ENCODE data around the gene DAPL1. TPM values are rescaled to one million over a fixed set of nuclear protein-coding genes. Genes with fewer than 3 reads are reported as not detected.

DAPL1 gene
- total RNA-seq, 1 experiment from 2014 or later, result not detected

DNA sequence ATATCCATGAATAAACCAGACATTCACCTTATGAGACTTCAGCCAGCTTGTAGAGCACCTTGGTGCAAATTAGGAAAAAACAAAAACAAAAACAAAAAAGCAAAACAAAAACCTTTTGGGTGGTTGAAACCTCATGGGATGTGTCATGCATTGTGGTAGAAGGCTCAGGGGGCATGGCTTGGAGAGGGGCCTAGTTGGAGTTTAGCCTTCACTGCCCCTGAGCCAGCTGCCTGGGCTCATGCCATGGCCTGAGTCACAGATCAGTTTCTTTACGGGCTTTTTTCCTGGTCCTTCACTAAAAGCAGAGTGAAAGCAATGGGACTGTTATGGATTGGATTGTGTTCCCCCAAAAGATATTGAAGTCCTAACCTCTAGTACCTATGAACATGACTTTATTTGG, 22.0 kb upstream of the DAPL1 start:
- CTCF ChIA-PET, result no interaction called here
- no peak overlapping the region for H2AFZ ChIP-seq
- no peaks in the 10 kb centered on the region for H3K36me3 ChIP-seq (ENCODE audit: low read depth)
- no TSS peak for BruUV-seq (replicated peaks)
- H3F3A ChIP-seq (ENCODE audit: insufficient read depth, low read depth), result no peaks in the 10 kb centered on the region
- intact Hi-C loops (cut with micrococcal nuclease; ENCODE audit: unreplicated experiment), result no loop called here
- no peaks in the 10 kb centered on the region; the same call in 1 of the 2 replicates for H3K4me1 ChIP-seq (replicated peaks; ENCODE audit: insufficient read depth)
- no peak for DNase-seq
- no peaks in the 10 kb centered on the region for H4K20me1 ChIP-seq (ENCODE audit: insufficient read depth)
- H3K4me2 ChIP-seq, result no peak overlapping the region
- H3K9me3 ChIP-seq (ENCODE audit: insufficient read depth, low read depth), result no peaks in the 10 kb centered on the region
- TF ChIP-seq EZH2 (IDR thresholded peaks at IDR 0.05; ENCODE audit: low read depth), result no peak
- TF ChIP-seq, protein P1, sequence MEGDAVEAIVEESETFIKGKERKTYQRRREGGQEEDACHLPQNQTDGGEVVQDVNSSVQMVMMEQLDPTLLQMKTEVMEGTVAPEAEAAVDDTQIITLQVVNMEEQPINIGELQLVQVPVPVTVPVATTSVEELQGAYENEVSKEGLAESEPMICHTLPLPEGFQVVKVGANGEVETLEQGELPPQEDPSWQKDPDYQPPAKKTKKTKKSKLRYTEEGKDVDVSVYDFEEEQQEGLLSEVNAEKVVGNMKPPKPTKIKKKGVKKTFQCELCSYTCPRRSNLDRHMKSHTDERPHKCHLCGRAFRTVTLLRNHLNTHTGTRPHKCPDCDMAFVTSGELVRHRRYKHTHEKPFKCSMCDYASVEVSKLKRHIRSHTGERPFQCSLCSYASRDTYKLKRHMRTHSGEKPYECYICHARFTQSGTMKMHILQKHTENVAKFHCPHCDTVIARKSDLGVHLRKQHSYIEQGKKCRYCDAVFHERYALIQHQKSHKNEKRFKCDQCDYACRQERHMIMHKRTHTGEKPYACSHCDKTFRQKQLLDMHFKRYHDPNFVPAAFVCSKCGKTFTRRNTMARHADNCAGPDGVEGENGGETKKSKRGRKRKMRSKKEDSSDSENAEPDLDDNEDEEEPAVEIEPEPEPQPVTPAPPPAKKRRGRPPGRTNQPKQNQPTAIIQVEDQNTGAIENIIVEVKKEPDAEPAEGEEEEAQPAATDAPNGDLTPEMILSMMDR (conservative IDR thresholded peaks at IDR 0.05), result no peak
- no peak overlapping the region for H3K27ac ChIP-seq
- no peaks in the 10 kb centered on the region for H3K79me2 ChIP-seq (ENCODE audit: low read depth)
- H3K27me3 ChIP-seq (ENCODE audit: insufficient read depth, low read depth), result no peaks in the 10 kb centered on the region
- POLR2A ChIA-PET (ENCODE audit: unreplicated experiment), result no interaction called here
- H3K4me3 ChIP-seq, result no peak overlapping the region
- no peaks in the 10 kb centered on the region for H3K9me2 ChIP-seq (ENCODE audit: insufficient read depth)

DNA sequence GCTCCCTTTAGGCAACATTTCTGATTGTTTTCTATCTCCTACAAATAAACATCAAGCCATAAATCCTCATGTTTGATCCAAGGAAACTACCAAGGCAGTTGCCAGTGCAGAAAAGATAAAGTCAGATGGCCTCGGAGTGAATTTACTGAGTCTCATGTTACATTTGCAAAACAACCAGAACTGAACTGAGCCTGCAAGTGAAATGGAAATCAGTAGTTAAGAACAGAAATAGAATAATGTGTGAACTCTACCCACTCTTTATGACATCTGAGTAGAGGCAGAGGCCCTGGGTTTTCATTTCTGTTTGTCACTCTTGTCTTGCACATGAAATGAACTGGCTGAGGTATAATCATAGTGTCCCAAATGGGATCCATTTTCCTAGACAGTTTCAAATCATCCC, 20.4 kb upstream of the DAPL1 start:
- Histone ChIP-seq H2AFZ (no peak overlapping the region), H3K9me2 (ENCODE audit: insufficient read depth) (no peaks in the 10 kb centered on the region), H3K4me3 (no peak overlapping the region), H3K9me3 (ENCODE audit: insufficient read depth, low read depth) (no peaks in the 10 kb centered on the region), H3K4me1 (replicated peaks; ENCODE audit: insufficient read depth) (no peaks in the 10 kb centered on the region; the same call in 1 of the 2 replicates), H3K36me3 (ENCODE audit: low read depth) (no peaks in the 10 kb centered on the region), H3K79me2 (ENCODE audit: low read depth) (no peaks in the 10 kb centered on the region), H3K27ac (no peak overlapping the region), H4K20me1 (ENCODE audit: insufficient read depth) (no peaks in the 10 kb centered on the region), H3K4me2 (no peak overlapping the region), H3K27me3 (ENCODE audit: insufficient read depth, low read depth) (no peaks in the 10 kb centered on the region), H3F3A (ENCODE audit: insufficient read depth, low read depth) (no peaks in the 10 kb centered on the region)
- no TSS peak for BruUV-seq (replicated peaks)
- no peak for DNase-seq
- ChIA-PET POLR2A (ENCODE audit: unreplicated experiment) (no interaction called here), CTCF (no interaction called here)
- no peak for TF ChIP-seq EZH2 (IDR thresholded peaks at IDR 0.05; ENCODE audit: low read depth)
- TF ChIP-seq, protein P1 (conservative IDR thresholded peaks at IDR 0.05), result no peak
- intact Hi-C loops (cut with micrococcal nuclease; ENCODE audit: unreplicated experiment), result no loop called here

DNA sequence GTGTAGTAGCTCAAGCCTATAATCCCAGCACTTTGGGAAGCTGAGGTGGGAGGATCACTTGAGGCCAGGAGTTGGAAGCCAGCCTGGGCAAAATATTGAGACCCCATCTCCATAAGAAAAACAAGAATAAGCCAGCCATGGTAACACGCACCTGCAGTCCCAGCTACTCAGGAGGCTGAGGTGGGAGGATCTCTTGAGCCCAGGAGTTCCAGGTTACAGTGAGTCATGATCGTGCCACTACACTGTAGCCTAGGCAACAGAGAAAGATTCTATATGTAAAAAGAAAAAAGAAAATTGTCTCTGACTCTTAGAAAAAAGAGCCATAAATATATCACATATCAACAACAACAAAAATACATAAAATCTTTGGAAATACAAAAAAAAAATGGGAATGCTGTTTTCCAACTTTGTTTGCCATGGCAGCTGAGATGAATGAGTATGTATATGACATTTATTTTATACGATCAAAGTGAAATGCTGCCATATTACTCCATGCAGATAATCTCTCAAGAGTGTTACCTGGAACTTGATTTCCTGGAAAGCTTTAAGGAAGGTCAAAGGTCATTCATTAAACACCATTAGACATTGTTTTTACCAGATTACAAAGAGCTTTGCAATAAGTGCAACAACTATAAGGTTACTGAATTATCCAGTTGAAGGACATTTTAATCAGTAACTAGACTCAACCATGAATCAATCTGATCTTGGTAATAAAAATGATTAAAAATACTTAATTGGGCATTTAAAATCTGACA, 19.7 kb upstream of the DAPL1 start:
- H3K36me3 ChIP-seq (ENCODE audit: low read depth), result no peaks in the 10 kb centered on the region
- no peaks in the 10 kb centered on the region for H3K79me2 ChIP-seq (ENCODE audit: low read depth)
- H3K4me1 ChIP-seq (replicated peaks; ENCODE audit: insufficient read depth), result no peaks in the 10 kb centered on the region; the same call in 1 of the 2 replicates
- no peaks in the 10 kb centered on the region for H4K20me1 ChIP-seq (ENCODE audit: insufficient read depth)
- intact Hi-C loops (cut with micrococcal nuclease; ENCODE audit: unreplicated experiment), result no loop called here
- no TSS peak for BruUV-seq (replicated peaks)
- TF ChIP-seq, protein P1 (conservative IDR thresholded peaks at IDR 0.05), result no peak
- TF ChIP-seq EZH2 (IDR thresholded peaks at IDR 0.05; ENCODE audit: low read depth), result no peak
- no peaks in the 10 kb centered on the region for H3K9me2 ChIP-seq (ENCODE audit: insufficient read depth)
- H3K9me3 ChIP-seq (ENCODE audit: insufficient read depth, low read depth), result no peaks in the 10 kb centered on the region
- no peak for DNase-seq
- CTCF ChIA-PET, result no interaction called here
- no peaks in the 10 kb centered on the region for H3F3A ChIP-seq (ENCODE audit: insufficient read depth, low read depth)
- no peak overlapping the region for H3K4me3 ChIP-seq
- no peak overlapping the region for H2AFZ ChIP-seq
- POLR2A ChIA-PET (ENCODE audit: unreplicated experiment), result no interaction called here
- H3K27ac ChIP-seq, result no peak overlapping the region
- H3K27me3 ChIP-seq (ENCODE audit: insufficient read depth, low read depth), result no peaks in the 10 kb centered on the region
- no peak overlapping the region for H3K4me2 ChIP-seq
